Left cardiac atrium (tissue), 4 donors: ENCODE results near the gene LRMDA. TPM values are rescaled to one million over a fixed set of nuclear protein-coding genes. Genes with fewer than 3 reads are reported as not detected.
A peak's percentile ranks its signal among the peaks of the same experiment; 100 is the strongest.

Experiments used
- ATAC-seq, 2 donors: fragments of 200-7000 bp; cut with Tn5 transposase; one replicate each; pipeline ENCODE4 v1.9.1; 2020; ENCODE audit warnings: mild to moderate bottlenecking in 2 of 2, moderate library complexity in 2 of 2
- DNase-seq: peaks from one replicate; pipeline ENCODE4 v3.0.0-alpha.2; 2020
- intact Hi-C, 2 donors: fragments of 100-400 bp; cut with DNase I; formaldehyde crosslinking; loops; one replicate each; pipeline versions ENCODE4 v1.14.1 to v1.15.1; 2022 to 2023
- total RNA-seq, 2 donors: library from RNA; stranded (reverse); fragmentation: NEBNext Ultra II Directional; extraction: Animal tissue kit (Norgen Biotek cat#: 25700); gene quantifications; one replicate each; pipeline ENCODE4 v1.2.1, GENCODE V29; 2021
- donor health status: DM: no; HTN: yes; CAD: no.
- donor health status: DM: no; HTN: yes; CAD: no; lungs with severe emphysema.
- donor health status: DM: yes; HTN: yes; CAD: no.
- donor health status: Dilated cardiomyopathy.

Gene LRMDA
- total RNA-seq, 2 donors from 2014 or later, result 40.6 to 57.8 TPM

DNA sequence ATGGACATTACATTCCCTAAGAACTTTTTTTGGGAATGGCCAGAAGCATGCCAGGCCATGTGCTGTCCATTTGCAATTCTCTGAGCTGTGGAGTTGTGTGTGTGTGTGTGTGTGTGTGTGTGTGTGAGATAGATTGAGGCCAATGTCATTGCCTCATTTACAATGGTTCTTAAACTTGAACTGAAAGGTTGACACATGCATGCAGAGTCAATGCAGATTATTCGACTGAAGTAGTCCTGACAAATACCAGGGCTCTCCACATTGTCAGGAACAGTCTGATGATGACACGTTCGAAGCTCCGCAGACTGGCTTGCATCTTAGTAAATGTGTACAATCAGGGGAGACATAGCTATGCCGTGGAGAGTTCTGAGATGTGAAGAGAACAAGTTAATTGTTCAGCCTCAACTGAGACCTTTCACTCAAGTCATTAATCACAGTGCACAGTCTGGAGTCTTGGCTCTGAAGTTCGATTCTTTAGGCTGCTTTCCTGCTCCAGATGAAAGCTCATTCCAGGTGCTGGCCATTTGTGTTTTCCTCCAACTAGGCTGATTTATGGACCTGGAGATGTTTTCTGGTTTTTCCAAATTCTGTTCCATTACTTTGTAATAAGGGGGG is 921.9 kb downstream of the LRMDA start:
- ATAC-seq (no peak), DNase-seq (no peak)
- intact Hi-C loops, result no loop called here

DNA sequence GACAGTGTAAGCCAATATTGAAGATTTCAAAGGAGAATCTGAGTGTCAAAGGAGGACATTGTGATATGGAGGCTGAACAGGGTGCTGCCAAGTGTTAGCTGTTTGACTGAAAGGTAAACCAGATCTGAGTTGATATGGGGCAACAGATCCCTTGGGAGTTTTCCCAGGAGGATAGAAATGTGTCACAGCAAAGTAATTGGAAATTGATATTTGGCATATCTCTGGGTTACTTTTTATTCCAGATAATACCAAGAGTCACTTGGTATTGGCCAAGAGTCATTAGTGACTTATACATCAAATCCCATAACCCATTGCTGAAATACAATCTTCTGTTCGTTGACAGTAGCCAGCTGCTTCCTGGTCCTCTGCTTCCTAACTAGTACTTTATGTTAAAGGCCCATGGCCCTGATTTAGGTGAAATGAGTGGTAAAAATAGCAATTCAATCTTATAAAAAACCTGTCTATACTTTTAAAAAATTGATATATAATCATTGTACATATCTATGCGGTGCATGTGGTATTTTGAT is 922.9 kb downstream of the LRMDA start:
- intact Hi-C loops, result no loop called here
- ATAC-seq (no peak), DNase-seq (no peak)

DNA sequence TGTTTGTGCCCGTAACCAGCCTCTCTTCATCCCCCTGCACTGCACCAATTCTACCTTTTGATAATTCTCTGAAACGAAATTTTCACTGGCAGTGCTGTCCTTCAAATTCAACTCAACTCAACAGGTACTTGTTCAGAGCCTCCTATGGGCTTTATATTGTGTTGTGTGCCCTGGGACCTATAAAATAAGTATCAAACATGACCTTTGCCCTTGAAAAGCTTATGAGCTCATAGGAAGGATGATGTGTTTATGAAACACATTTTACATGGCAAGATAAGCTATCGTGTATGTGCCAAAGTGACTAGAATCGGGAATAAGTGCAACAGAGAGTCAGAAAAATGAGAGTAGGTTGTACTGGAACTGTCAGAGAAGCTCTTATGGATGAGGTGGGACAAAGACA is 923.5 kb downstream of the LRMDA start:
- intact Hi-C loops, result no loop called here
- DNase-seq, result no peak
- no peak for ATAC-seq

DNA sequence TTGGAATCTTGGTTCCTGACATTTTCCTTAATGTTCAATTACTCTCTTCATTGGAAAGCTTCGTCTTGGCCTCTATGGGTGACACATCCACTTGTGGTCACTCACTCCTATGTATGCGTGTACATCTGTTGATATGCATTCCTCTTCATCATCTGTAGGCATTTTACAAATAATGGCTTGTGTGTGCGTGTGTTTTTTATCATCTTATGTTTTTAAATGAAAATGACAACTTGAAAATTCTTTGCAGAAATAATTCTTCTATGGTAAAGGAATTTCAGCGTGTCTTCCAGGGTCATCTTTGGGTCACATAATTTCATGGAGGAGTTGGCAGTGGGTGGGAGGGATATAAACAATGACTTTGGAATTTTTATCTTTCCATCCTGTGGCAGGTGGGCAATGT is 925.1 kb downstream of the LRMDA start:
- no peak for ATAC-seq
- intact Hi-C loops, result no loop called here
- no peak for DNase-seq

DNA sequence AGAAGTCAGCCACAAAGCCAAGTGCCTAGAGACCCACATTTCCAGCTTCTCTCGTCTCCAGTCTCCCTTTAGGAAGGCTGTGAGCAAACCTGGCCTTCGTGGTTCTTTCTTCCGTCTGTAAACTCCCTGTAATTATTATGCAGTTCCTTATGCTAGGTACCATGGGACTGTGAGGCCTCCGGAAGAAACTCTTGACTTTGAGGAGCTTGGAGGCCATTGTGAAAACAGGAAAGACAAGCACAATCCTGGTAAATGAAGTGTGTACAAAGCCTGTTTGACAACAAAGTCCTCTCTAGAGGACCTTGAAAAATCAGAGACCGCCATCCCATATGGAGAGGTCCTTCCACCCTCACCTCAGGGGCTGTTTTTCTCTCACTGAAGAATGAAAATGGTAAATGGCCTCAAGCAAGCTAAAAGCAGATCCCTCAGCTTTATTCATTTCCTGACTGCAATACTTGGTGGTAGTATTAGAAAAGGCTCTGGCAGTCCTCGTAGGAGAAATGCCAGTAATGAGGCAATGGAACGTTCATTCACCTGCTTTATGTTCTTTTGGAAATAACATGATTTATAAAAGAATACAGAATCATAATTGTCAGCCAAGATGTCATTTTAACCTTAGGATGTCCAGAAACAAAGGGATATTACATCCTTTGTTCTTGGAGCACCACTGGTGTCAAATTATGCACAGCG is 926.4 kb downstream of the LRMDA start:
- DNase-seq (no peak), ATAC-seq (no peak)
- intact Hi-C loops, result no loop called here

DNA sequence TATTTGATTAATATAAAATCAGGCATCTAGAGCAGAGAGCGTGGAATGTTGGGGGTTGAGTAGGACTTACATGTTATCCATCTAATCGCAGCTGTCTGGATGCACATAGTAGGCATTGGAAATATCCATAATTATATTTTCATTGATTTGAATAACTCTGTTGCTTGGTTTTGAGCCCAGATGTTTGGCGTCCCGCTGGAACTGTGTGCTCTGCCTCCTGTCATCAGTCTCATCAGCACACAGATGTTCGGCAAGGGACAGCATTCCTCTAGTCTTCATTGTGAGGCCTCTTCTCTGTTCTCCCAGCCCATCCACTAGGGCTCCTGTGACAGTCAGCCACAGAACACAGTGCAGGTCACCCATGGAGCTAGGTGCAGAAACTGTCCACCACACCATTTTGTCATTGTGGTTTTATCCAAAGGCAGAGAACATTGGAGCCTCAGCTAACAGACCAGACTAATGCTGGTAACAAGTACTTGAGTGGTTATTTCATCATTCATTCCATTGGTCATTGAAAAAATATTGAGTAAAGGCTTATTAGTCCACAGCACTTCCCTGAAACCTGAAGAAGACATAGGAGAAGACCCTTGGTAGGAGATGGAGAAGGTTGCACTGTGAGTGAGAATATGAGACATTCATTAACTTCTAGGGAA is 927.4 kb downstream of the LRMDA start:
- peak in 1 of 2 donors; percentile 23 for ATAC-seq

DNA sequence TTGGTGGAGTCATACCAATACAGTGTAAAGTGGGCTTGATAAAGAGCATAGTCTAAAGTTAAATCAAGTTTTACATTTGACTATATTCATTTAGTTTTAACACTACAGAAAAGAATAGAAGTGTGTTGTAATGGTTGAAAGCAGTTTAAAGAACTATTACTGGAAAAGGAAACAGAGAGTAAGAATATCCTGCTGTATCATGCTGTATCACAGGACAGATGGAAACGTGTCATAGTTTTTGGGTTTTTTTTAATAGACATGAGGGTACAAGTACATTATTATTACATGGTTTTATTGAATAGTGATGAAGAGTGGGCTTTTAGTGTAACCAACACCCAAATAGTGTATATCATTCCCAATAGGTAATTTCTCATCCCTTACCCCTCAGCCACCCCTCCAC is 944.3 kb downstream of the LRMDA start:
- no peak for DNase-seq
- no peak for ATAC-seq
- intact Hi-C loops, result no loop called here

More for the DNA sequence above, 927.4 kb downstream of the LRMDA start:
- DNase-seq, result no peak
- intact Hi-C loops, result no loop called here

DNA sequence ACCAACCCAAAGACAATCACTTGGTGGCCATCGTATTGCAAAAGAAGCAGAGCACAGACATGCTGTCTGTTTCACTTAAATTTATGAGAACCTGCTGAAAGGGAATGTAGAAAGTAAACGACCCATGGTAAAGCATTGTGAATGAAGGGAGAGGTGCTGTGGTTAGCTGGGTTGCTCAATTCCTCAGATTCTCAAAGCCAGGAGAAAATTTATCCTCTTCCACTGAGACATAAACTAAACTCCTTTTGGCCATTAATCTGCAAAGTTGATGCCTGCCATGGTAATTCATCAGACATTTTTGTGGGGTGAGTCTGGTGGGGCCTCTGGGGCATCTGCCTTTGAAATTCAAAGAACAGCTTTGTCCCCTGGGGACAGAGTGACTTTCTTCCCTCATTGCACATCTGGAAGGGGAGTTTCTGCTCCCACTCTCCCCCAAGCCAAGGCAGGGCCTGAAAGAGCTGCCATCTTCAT is 951.0 kb downstream of the LRMDA start:
- ATAC-seq (no peak), DNase-seq (no peak)
- intact Hi-C loops, result no loop called here

DNA sequence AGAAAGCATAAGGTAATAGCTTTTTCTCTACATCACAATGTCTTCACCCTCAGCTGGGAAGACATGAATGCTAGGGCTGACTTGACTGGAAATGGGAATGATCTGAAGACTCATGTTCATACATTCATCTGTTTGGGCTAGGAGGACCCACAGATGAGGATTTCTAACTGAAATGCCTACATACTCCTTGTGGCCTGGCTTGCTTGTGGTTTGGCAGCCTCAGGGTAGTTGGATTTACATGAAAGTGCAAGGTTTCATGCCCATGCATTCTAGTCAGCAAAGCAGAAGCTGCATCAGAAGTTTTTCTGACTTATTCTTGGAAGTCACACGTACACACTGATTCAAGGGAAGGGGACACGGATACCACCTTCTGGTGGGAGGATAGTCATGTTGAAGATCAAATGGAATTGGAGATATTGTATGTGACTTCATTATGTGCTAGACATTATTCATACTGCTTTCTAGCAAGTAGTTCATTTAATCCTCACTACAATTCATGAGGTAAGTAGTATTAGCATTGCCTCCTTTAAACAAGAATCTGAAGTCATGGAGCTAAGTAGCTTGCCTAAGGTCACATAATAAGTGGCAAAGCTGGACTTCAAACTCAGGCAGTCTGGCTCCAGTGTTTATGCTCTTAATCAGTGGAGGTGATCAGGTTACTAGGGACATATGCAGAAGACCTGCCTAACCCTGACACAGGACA is 957.0 kb downstream of the LRMDA start:
- intact Hi-C loops, result no loop called here
- ATAC-seq (no peak), DNase-seq (no peak)

DNA sequence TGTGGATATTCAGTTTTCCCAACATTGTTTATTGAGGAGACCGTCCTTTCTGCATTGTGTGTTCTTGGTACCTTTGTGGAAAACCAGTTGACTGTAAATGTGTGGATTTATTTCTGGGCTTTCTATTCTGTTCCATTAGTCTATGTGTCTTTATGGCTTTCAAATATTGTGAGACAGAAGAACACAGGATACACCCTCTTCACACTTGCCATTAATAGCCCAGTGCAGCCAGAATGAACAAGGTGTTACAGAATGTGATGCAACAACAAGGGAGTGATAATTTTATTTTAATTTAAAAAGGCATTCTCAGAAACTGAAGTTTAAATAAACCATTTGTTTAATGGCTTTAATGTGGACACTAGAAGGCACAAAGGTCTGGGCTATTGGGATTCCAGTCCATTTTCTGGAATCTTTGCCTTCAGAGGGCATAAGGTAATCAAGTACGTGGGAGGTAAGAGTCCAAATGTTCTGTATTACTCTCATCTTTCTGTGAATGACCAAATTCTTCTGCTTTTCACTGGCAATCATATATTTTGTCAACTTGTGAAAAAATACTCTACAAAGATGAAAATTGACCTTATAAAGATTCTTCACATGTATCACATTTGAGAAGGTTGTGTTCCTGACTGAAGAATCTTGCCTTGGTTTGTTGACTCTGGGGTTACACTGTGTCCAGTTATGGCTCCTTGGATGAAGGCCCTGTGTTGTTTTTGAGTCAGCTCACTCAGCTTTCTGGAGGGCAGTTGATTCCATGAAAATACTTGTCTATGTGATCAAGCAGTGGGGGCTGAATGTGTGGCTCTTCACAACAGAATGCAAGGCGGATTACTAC is 962.7 kb downstream of the LRMDA start:
- peak in 1 of 2 donors; percentile 51 for ATAC-seq
- no peak for DNase-seq
- intact Hi-C loops, result no loop called here

DNA sequence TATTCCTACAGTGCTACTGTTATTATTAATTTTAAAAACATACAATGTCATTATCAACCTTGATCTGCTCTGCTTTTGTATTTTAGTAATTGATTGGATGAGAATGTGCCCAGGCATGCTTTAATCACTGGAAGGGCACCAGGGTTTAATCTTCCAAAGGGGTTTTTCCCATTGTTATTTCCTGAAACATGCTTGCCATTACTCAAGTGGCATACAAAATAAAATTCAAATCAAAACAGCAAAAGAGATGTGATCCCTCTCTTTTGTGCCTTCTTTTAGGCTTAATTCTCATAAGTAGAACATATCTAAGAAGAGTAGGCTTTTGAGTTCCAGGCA is 963.3 kb downstream of the LRMDA start:
- no peak for ATAC-seq
- DNase-seq, result no peak
- intact Hi-C loops, result loop anchor here in 1 of 2 donors (5.0 kb wide), 1 partner anchor 38 kb away; no protein-coding TSS in a partner anchor

DNA sequence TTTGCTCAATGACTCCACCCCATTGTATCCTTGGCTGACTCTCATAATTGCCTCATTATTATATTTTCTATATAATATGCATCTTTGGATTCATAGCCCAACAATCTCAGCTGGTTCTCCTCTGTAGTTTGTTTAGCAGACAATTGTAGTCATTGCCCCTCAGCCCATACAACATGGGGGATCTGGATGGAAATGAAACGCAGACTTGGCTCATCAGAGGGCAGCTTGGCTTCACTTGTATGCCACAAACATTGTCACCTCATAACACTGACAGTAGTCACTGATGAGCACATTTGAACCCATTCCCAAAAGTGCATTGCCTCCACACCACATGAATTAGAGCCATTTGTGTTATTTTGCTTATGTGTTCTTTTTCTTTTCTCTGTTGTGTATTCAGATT is 963.8 kb downstream of the LRMDA start:
- ATAC-seq (no peak), DNase-seq (no peak)
- intact Hi-C loops, result loop anchor here in 1 of 2 donors (5.0 kb wide), 1 partner anchor 37 kb away; no protein-coding TSS in a partner anchor

DNA sequence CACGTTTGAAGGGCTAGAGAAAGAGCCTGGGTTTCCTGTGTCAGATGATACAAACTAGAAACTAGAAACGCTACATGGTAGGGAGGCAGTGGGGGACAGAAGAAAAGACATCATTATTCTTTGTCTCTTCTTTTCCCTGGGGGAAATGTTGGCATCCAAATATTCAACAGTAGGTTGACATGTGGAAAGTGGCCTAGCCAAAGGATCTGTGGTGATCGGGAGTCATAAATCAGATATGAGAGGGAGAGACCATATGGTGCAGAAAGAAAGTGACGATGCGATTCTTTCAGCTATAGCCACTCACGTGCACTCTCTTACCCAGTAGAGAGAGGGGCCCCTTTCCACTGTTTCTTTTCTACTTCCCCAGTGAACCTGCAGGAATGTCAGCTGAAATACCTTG is 964.7 kb downstream of the LRMDA start:
- ATAC-seq, result no peak
- intact Hi-C loops, result loop anchor here in 1 of 2 donors (5.0 kb wide), 1 partner anchor 36 kb away; no protein-coding TSS in a partner anchor
- no peak for DNase-seq

DNA sequence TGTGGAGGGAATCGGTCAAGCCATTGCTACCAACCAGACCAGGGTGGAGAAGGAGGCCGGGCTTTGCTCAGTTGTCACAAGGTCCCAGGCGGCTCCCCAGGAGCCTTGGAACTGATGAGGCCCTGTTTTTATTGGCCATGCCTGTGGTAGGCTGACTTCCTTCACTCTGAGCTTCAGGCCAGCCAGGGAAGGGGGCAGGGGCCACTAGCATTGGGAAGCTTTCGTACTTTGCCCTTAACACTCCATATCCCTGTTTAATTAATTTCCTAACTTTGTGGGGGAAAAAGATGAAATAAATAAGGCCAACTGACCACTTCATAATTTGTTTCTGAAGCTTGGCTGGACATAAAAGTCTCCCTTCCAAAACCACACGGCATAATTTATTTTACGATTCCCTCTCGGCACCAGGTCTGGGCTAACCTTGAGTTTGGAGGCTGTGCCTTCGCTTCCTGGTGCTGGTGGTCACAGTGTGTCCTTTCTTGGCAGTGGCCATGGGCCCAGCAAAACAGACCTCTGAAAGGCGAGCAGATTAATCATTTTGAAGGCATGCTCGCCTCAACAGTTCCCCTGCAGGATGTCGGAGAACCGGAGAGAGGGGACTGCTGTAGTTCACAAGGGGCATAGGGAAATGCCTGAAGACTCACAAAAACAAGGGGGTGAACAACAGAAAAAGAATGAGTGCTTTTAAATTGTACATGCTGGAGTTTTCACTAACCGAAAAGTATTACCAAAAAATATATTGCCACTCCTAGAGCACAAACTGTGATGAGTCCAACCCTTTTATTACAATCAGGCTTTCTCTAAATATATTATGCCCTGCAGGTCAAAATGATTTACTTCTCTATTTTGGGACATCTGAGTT is 966.0 kb downstream of the LRMDA start:
- ATAC-seq (peak; percentile 56 to 89), DNase-seq (peak; percentile 68)
- intact Hi-C loops, result loop anchor here in 1 of 2 donors (5.0 kb wide), 1 partner anchor 35 kb away; no protein-coding TSS in a partner anchor

DNA sequence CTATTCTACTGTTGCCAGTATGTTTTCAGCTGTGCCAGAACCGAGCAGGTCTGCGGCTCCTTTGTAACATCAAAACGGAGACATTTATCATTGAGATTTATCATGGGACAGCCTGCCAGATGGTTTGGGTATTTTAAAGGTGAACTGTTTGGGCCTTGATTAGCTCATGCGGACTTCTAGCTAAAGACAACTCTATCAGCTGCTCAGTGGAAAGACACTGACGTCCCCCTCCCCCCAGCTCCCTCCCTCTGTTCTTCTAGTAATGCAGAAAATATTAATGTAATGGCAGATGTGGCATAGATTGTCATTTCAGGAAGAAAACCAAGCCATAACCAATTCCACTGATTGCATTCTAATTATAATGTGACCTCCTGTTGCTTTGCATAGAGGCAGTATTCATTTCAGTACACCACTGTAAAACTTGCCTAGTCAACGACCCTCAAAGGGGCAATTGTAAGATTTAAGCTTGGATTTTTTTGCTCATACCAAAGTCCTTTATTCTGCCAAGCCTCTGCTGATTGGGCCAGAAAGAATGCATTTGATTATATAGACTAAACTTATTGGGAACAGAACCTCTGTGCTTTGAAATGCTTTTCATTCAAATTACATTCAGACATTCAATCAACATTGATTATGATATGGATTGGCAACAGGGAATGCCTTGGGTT is 966.8 kb downstream of the LRMDA start:
- ATAC-seq (peak in 1 of 2 donors; percentile 11), DNase-seq (no peak)
- intact Hi-C loops, result loop anchor here in 1 of 2 donors (5.0 kb wide), 1 partner anchor 34 kb away; no protein-coding TSS in a partner anchor

DNA sequence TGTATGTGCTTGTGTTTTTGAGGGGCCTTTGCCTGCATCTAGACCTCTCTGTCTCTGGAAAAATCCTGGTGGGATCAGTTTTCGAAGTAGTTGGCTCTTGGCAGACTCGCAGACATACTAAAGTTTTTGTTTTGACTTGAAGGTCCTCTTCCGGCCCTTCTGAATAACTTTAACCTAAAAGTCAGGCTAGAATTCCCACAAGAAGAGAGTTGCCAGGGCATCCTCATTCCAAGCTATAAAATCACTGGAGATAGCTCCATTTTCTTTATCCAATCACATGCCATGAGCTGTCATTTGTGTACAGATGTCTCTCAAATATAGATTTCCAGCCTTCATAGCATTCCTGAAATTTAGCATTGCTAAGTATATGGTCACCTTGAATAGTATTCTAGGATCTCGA is 967.8 kb downstream of the LRMDA start:
- ATAC-seq (no peak), DNase-seq (no peak)
- intact Hi-C loops, result loop anchor here in 1 of 2 donors (5.0 kb wide), 1 partner anchor 33 kb away; no protein-coding TSS in a partner anchor

DNA sequence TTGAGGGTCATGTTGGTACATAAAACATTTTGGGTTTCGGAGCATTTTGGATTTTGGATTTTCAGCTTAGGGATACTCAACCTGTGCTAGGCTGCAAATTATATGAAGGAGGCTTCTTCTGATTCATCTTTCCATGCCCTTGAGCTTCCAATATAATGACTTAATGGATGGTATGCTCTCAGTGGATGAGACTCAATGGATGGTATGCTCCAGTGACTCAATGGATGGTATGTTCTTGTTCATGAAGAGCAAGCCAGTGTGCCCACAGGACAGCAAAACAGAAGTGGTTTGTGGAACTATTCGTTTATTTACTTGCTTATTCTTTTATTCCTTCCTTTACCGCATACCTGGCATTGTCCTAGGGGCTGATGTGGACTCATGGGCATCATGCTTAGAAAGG is 969.6 kb downstream of the LRMDA start:
- DNase-seq, result no peak
- intact Hi-C loops, result no loop called here
- no peak for ATAC-seq
